NCI-H345 (cell line): ENCODE measurements around the gene AKT1S1.
A peak's percentile ranks its signal among the peaks of the same experiment; 100 is the strongest.

Source experiments
- DNase-seq: peaks from one replicate; lab custom pipeline; 2025; lab: John Stamatoyannopoulos, UW

Gene AKT1S1

GRCh38 chr19:49866933-49867782, 10.0 kb downstream of the AKT1S1 start, which contains the start of gene PNKP:
Gene PNKP (minus strand): TSS chr19:49867576. CDS start chr19:49867204, 372 bp downstream.
- DNase-seq = peak; percentile 89

- no peak for DNase-seq
These were observed 12.3 kb downstream of the AKT1S1 start for GRCh38 chr19:49864890-49865289.

DNA sequence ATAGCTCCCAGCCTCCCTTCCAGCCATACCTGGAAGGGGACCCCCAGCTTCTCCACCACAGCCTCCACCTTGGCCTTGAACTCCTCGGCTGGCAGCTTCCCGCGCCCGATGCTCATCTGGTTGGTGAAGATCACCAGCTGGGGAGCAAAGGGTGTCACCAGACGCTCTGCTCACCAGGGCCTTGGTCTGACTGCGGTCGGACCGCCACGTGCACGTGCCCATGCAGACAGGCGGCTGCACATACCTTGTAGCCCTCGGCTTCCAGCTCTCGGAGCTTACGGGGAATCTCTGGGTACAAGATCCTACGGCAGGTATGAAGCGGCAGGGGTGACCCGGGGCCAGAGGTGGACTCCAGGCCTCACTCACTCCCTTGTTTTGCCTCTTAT, 13.2 kb downstream of the AKT1S1 start:
- no peak for DNase-seq

DNA sequence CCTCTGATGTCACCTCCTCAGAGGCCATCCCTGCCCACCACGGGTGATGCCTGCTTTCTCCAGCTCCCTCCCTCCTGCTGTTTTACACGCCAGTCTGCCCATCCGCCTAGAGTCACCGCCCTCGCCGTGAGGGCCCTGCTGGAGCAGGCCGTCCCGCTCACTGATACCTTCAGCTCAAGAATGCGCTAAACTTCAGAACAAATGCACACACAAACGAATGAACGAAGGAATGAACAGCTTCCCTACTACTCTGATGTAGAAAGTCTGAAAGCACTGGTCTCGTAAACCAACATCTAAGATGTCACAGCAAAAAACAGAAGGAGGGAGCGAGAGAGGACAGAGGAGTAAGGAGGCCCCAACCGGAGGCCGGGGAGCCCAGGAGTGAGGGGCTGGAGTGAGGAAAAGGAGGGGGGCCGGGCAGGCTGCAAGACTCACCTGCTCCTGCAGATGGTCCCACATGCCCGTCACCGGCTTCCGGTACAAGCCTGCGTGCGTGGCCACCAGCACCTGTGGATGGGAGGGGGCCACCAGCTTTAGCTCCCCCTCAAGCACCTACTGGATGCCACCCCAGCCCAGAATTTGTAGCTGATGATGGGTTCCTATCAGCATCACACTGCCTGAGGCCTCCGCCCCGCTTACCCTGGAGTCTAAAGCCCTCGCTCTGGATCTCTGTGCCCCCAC, 13.8 kb downstream of the AKT1S1 start:
- no peak for DNase-seq

- no peak for DNase-seq
These were observed 14.5 kb downstream of the AKT1S1 start for GRCh38 chr19:49862391-49863253.

- DNase-seq = no peak
These were observed 15.4 kb downstream of the AKT1S1 start for GRCh38 chr19:49861541-49862378.

DNA sequence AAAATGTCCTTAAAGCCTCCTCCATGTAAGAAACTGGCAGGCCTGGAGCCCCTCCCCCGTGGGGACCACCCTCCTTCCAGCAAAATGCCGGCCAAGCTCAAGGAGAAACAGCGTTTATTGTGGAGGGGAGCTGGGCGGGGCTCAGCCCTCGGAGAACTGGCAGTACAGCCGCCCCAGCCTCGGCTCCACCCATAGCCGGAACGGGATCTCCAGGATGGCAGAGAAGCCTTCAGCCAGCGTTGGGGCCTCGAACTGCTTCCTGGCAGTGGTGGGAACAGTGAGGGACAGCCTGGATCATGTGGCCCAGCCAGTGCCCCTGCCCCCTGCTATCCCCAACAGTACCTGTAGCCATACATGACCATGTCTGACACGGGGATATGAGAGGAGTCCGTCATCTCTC, 16.0 kb downstream of the AKT1S1 start:
- DNase-seq = peak; percentile 9

GRCh38 chr19:49860336-49861102, 16.6 kb downstream of the AKT1S1 start:
- no peak for DNase-seq

GRCh38 chr19:49859682-49860335, 17.3 kb downstream of the AKT1S1 start:
- no peak for DNase-seq

DNA sequence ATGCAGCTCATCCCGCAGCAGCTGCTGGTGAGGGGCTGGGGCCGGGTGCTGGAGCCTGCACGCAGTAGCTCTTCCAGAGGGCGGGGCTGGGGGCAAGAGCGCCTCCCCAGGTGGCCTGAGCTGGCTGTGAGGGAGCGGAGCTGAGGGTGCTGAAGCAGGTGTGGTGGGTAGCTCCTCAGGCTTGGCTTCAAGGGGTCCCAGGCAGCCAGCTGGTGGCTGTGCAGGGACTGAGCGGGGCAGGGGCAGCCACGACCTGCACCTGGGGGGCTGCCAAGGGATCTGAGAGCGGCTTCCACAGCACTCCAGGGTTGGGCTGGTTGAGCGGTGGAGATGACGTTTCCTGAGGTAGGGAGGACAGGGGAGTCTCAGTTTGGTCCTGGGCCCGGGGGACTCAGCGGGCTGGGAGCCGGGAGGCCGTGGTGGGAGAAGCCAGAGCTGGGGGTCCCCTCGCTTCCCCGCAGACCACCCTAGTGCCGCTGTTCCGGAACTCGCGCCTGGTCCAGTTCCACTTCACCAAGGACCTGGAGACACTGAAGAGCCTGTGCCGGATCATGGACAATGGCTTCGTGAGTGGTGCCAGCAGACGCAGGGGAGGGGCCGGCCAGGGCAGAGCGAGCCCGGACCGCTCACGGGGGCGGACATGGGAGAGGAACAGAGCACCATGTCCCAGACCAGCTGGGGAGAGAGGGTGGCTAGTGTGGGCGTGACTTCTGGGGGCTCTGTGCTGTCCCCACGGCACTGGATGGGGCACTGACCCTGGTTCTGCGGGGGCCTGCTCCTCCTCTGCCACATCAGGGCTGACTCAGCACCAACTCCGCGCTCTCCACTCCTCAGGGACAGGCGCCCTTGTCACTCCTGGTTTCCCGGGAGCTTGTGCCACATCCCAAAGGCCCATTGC, 18.8 kb downstream of the AKT1S1 start:
- no peak for DNase-seq

DNA sequence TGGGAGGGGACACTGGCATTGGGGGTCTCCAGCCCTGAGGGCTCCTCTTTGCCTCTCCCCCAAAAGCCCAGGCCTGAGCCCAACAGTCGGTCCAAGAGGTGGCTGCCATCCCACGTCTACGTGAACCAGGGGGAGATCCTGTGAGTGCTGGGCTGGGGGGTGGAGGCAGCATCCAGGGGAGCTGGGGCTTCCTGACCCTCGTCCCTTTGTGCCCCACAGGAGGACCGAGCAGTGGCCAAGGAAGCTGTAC, 19.4 kb downstream of the AKT1S1 start:
- no peak for DNase-seq

DNA sequence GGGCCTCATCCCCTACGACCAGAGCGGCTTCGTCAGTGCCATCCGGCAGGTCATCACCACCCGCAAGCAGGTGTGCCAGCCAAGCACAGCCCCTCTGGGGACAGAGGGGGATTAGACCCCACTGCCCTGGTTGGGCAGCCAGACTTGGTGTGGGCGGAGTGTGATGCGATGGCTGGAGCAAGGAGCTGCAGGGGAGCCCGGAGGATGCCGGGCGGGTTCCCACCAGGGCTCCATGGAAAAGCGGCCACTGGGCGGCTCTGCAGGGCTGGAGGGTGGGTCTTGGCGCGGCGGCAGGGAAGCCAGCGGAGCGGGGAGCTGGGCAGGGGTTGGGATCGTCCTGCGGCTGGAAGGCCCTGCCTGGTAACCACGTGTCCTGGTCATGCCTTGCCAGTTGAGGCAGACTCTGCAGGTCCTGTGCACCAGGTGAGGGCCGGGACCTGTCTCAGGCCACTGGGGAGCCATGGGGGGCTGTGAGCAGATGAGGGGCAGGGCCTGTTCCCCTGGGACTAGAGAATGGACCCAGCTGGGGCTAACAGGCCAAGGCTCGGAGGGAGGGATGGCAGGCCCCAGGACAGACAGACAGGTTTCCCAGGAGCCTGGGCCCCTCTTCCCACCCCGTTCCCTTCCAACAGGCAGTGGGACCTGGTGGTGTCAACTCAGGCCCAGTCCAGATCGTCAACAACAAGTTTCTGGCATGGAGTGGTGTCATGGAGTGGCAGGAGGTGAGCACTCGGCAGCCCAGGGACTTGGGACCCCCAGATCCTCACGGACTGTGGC, 19.9 kb downstream of the AKT1S1 start:
- no peak for DNase-seq

DNA sequence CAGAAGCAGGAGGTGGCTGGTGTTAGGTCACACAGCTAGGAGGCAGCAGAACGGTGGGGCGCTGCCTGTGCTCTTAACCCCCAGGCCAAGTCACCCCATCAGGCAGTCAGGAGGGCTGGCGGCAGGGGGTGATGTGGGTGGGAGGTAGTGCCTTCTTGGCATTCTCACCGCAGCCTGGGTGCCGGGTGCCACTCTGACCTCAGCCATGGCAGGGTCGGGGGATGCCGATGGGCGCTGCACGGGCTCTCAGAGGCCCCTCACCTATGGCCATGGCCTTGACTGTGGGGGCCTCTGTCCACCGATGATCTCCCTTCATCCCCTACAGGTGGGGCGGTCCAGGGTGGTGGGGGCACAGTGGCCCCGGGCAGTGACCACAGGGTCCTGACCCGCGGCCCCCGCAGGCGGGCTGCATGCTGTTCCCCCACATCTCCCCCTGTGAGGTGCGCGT, 20.6 kb downstream of the AKT1S1 start:
- DNase-seq = no peak

GRCh38 chr19:49855676-49856573, 21.2 kb downstream of the AKT1S1 start:
- no peak for DNase-seq

DNA sequence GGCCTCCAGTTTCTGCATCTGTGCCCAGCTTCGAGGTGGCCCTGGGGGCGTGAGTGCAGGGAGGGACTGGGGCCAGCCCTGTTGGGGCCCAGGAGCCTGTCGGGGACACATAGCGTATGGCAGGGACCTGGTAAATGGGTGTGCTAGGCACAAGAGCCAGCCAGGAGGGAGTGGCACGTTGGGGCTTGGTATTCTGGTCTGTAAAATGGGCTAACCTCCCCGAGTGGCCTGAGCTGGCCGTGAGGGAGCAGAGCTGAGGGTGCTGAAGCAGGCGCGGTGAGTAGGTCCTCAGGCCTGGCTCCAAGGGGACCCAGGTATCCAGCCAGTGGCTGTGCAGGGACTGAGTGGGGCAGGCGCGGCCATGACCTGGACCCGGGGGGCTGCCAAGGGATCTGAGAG, 21.9 kb downstream of the AKT1S1 start:
- no peak for DNase-seq

- DNase-seq = no peak
These were observed 22.5 kb downstream of the AKT1S1 start for GRCh38 chr19:49854378-49855263.
